Medulla oblongata (tissue), 1 donor: ENCODE measurements around the gene ZNF470.

ENCODE experiments used
- DNase-seq: peaks from one replicate; pipeline ENCODE4 v3.0.0-alpha.2; 2015; ENCODE audit errors: extremely low spot score

ZNF470 gene

GRCh38 chr19:56567274-56568120 is at the start of gene ZNF470:
ZNF470 (plus strand) TSS chr19:56567468; CDS start chr19:56570312, 2,844 bp downstream.
- DNase-seq = peak; percentile 95

GRCh38 chr19:56525214-56525860 is 41.9 kb upstream of the ZNF470 start:
- DNase-seq = no peak

GRCh38 chr19:56537442-56537841 is 29.8 kb upstream of the ZNF470 start:
- no peak for DNase-seq

GRCh38 chr19:56538254-56538760 is 29.0 kb upstream of the ZNF470 start:
- DNase-seq = peak; percentile 91

- no peak for DNase-seq
Measured at GRCh38 chr19:56538761-56539263, 28.5 kb upstream of the ZNF470 start, which contains the start of gene ZFP28. ZFP28 (plus strand) TSS chr19:56538948; CDS start chr19:56539019, 71 bp downstream.

- no peak for DNase-seq
Measured at GRCh38 chr19:56543776-56544175, 23.5 kb upstream of the ZNF470 start.

- no peak for DNase-seq
Measured at GRCh38 chr19:56547535-56547934, 19.7 kb upstream of the ZNF470 start.

- DNase-seq = no peak
Measured at GRCh38 chr19:56554272-56554869, 12.9 kb upstream of the ZNF470 start.

GRCh38 chr19:56562766-56563165 is 4.5 kb upstream of the ZNF470 start:
- DNase-seq = no peak

GRCh38 chr19:56566904-56567273 is 379 bp upstream of the ZNF470 start:
- no peak for DNase-seq

GRCh38 chr19:56572589-56572988 is 5.3 kb downstream of the ZNF470 start:
- no peak for DNase-seq

GRCh38 chr19:56573914-56574313 is 6.6 kb downstream of the ZNF470 start:
- DNase-seq = no peak

- no peak for DNase-seq
Measured at GRCh38 chr19:56577719-56578602, 10.7 kb downstream of the ZNF470 start.

GRCh38 chr19:56594446-56594782 is 27.1 kb downstream of the ZNF470 start:
- no peak for DNase-seq

- DNase-seq = peak; percentile 84
Measured at GRCh38 chr19:56594783-56595547, 27.7 kb downstream of the ZNF470 start, which contains the start of gene ZNF71. ZNF71 (plus strand) TSS chr19:56595302; CDS start chr19:56601559, 6,257 bp downstream.

GRCh38 chr19:56595548-56595899 is 28.3 kb downstream of the ZNF470 start:
- no peak for DNase-seq

- no peak for DNase-seq
Measured at GRCh38 chr19:56596676-56597075, 29.4 kb downstream of the ZNF470 start.

- no peak for DNase-seq
Measured at GRCh38 chr19:56597696-56598095, 30.4 kb downstream of the ZNF470 start.

GRCh38 chr19:56601375-56601774 is 34.1 kb downstream of the ZNF470 start:
- no peak for DNase-seq

GRCh38 chr19:56603829-56604228 is 36.6 kb downstream of the ZNF470 start:
- peak; percentile 68 for DNase-seq
